ENCODE data around the gene TCHH.
"Not testable (repeated sequence)": the region's sequence is repeated elsewhere in the genome, so short reads cannot be mapped to it uniquely, and the experiment has no call there.

TCHH gene, protein sequence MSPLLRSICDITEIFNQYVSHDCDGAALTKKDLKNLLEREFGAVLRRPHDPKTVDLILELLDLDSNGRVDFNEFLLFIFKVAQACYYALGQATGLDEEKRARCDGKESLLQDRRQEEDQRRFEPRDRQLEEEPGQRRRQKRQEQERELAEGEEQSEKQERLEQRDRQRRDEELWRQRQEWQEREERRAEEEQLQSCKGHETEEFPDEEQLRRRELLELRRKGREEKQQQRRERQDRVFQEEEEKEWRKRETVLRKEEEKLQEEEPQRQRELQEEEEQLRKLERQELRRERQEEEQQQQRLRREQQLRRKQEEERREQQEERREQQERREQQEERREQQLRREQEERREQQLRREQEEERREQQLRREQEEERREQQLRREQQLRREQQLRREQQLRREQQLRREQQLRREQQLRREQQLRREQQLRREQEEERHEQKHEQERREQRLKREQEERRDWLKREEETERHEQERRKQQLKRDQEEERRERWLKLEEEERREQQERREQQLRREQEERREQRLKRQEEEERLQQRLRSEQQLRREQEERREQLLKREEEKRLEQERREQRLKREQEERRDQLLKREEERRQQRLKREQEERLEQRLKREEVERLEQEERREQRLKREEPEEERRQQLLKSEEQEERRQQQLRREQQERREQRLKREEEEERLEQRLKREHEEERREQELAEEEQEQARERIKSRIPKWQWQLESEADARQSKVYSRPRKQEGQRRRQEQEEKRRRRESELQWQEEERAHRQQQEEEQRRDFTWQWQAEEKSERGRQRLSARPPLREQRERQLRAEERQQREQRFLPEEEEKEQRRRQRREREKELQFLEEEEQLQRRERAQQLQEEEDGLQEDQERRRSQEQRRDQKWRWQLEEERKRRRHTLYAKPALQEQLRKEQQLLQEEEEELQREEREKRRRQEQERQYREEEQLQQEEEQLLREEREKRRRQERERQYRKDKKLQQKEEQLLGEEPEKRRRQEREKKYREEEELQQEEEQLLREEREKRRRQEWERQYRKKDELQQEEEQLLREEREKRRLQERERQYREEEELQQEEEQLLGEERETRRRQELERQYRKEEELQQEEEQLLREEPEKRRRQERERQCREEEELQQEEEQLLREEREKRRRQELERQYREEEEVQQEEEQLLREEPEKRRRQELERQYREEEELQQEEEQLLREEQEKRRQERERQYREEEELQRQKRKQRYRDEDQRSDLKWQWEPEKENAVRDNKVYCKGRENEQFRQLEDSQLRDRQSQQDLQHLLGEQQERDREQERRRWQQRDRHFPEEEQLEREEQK (N-terminal part only)

DNA sequence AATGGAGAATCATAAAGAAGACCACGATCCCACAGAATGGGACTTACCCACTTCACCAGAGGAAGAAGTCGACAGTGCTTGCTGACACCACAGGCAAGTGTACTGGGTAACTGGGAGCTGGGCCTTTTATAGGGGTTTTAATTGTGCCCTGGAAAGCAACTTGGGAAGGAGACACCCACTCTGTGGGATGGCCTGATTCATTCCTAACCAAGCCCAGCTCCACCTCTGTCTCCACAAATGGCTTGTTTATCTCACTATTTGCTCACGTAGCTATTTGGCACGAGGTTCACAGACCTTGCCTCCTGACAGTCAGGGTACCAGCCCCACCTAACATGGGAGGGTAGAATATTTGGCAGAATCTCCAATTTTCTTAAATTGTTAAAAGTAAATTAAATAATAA lies at the start of gene TCHH:
Gene TCHH (minus strand): TSS at position 101 of the 400 bp plus-strand sequence. CDS start 1,364 bp downstream, outside the sequence.
- DNase-seq (ENCODE audit: low read depth in 2 of 3, low spot score in 2 of 3) = no peak

DNA sequence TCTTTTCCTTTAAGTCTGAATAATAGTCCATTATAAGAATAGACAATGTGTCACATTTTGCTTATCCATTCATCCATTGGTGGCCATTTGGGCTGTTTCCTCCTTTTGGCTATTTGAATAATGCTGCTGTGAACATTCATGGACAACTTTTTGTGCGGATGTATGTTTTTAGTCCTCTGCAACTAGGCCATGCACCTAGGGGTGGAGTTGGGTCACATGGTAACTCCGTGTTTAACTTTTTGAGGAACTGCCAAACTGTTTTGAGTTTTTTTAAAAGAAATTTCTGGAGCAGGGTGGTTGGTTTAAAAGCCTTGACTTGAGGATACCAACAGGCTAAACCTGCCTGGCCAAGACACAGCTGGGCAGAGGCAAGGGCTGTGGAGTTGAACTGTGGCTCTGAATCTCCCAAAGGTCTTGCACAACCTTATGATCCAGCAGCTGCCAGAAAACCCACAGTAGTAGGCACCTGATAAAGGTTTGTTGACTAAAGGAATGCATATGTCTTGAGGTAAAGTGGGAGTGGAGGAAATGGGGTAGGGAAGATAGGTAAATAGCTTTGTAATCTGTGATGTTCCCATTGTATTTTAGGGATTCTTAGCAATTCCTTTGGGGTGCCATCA lies 49.4 kb upstream of the TCHH start:
- no peak for DNase-seq (ENCODE audit: low read depth in 2 of 3, low spot score in 2 of 3)

DNA sequence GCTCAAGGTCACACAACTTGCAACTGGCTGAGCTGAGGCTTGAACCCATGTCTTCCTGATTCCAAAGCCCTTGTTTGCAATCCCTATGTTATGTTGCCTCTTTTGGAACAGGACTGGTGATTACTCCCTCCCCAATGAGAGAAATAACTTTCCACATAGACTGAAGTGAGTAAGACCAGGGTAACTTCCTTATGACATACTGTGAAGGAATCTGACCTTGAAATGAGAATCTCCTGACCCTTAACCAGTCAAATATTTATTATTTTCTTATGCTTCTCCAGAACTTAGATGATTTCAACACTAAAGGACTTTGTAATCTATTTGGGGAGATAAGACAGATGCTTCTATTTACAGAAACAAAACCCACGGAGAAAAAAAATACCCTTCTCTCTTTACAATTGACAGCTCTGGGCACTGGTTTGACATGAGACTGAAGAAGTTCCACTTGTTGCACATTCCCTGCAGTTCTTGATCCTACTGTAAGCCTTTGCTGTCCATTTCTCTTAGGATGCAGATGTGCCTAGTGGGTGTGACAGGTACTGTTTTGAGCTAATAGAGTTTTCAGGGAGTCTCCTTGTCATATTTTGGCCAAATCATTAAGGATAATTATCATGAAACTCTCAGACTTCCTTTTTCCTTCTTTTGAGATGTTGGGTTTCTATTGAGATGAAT lies 47.7 kb upstream of the TCHH start:
- DNase-seq (ENCODE audit: low read depth in 2 of 3, low spot score in 2 of 3) = no peak

DNA sequence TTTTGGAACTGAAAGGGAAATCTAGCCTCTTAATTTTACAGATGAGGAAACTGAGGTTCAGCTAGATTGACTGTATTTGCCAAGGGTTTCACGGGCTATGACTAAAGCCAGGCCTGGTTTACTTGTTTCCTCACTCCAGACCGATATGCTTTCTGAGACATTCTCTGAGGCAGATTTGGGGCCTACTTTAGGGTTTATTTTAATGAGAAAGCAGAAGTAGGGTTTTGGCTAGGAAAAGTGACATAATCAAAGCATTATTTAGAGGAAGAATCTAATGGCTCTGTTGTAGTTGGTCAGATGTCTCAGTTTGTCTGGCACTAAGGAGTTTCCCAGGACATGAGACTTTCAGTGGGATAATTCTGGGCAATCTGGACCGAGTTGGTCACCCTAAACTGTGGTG lies 45.3 kb upstream of the TCHH start:
- DNase-seq (ENCODE audit: low read depth in 2 of 3, low spot score in 2 of 3) = no peak

DNA sequence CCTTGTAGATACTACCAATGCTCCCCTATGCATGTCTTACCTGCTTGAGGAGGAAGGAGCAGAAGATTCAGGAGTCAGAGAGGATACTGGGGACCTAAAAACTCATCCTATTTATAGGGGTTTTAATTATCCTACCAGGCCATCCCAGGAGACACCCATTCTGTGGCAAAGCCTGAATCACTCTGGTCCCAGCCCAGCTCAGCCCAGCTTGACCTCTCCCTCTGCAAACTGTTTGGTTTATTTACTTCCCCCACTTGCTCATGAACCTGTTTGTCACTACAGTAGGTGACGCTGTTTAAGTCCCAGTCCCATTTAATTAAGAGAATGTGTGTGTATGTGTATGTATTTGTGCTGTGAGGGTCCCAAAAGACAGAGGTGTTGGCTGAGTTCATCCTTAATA lies 43.9 kb upstream of the TCHH start, which contains the start of gene RPTN:
Gene RPTN (minus strand): TSS at position 85 of the 400 bp plus-strand sequence. CDS start 1,339 bp downstream, outside the sequence.
- no peak for DNase-seq (ENCODE audit: low read depth in 2 of 3, low spot score in 2 of 3)

DNA sequence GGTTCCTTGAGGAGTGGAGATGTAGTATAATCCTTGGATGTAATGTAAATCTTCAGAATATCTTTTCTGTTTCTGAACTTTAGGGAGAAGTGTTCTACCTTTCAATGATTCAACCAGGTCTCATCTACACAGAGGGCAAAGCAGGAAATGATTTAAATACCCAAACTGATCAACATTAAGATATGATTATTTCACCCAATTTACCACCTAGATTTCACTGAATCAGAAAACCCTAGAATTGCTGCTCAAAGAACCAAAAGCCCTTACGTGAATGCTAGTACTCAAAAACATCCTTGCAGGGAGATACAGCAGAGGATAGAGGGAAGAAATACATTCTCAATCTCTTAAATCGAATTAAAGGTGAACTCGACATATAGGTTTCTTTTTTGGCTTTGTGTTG lies 38.8 kb upstream of the TCHH start:
- no peak for DNase-seq (ENCODE audit: low read depth in 2 of 3, low spot score in 2 of 3)

DNA sequence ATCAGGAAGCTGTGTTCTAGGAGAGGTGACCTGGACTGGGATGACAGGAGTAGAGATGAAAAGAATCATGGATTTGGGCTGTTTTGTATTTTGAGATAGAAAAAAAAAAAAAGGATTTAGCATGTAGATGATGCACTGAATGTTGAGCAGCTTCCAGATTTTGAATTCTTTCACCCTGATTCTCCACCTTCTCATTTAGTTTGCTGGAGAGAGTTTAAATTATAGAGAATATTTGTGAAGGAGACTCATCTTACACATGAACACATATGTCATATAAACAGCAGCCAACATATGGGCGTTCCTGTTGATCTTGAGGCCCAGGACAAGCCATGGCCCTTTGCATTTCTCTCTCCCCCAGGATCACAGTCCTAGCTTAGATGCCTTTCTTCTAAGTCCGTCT lies 36.4 kb upstream of the TCHH start:
- DNase-seq (ENCODE audit: low read depth in 2 of 3, low spot score in 2 of 3) = no peak

DNA sequence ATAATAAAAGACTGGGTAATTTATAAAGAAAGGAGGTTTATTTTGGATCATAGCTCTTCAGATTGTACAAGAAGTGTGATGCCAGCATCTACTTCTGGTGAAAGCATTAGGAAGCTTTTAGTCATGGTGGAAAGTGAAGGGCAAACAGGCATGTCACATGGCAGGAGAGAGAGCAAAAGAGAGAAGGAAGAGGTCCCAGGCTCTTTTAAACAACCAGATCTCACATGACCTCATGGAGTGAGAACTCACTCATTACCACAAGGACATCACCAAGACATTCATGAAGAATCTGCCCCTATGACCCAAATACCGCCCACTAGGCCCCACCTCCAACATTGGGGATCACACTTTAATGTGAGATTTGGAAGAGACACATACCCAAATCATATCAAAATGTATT lies 33.7 kb upstream of the TCHH start:
- DNase-seq (ENCODE audit: low read depth in 2 of 3, low spot score in 2 of 3) = no peak

DNA sequence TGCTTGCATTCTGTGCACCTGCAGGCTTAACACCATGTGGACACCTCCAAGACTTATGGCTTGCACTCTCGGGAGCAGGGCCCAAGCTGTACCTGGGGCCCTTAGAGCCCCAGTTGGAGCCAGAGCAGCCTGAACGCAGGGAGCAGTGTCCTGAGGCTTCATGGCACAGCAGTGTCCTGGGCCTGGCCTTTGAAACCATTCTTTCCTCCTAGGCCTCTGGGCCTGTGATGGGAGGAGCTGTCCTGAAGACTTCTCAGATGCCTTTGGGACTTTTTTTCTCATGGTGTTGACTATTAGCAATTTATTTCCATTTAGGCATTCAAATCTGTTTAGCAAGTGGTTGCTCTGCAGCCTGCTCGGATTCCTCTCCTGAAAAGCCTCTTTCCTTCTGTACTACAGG lies 32.8 kb upstream of the TCHH start:
- DNase-seq (ENCODE audit: low read depth in 2 of 3, low spot score in 2 of 3) = no peak

DNA sequence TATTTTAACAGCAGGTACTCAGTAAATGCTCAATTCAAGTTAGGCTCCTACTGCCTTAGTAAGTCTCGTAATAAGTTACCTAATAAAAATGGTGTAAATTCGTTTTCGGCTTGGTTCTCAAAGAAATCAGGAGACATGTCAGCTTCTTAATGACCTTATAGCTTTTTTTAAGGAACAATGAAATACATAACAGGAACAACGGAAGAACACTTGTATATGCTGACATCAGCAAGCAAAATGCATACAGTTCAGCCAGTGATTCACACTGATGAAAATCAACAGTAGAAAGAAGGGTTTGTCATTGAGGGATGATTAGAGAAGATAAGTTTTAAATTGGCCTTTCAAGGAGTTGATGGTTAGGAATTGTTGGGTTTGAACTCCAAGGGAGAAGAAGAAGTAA lies 30.5 kb upstream of the TCHH start:
- DNase-seq (ENCODE audit: low read depth in 2 of 3, low spot score in 2 of 3) = no peak

DNA sequence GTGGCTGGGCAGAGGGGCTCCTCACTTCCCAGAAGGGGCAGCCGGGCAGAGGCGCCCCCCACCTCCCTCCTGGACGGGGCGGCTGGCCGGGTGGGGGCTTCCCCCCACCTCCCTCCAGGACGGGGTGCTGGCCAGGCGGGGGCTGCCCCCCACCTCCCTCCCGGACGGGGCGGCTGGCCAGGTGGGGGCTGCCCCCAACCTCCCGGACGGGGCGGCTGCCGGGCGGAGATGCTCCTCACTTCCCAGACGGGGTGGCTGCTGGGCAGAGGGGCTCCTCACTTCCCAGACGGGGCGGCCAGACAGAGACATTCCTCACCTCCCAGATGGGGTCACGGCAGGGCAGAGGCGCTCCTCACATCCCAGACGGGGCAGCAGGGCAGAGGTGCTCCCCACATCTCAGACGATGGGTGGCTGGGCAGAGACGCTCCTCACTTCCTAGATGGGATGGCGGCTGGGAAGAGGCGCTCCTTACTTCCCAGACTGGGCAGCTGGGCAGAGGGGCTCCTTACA lies 29.5 kb upstream of the TCHH start:
- DNase-seq (ENCODE audit: low read depth in 2 of 3, low spot score in 2 of 3) = not testable (repeated sequence)

DNA sequence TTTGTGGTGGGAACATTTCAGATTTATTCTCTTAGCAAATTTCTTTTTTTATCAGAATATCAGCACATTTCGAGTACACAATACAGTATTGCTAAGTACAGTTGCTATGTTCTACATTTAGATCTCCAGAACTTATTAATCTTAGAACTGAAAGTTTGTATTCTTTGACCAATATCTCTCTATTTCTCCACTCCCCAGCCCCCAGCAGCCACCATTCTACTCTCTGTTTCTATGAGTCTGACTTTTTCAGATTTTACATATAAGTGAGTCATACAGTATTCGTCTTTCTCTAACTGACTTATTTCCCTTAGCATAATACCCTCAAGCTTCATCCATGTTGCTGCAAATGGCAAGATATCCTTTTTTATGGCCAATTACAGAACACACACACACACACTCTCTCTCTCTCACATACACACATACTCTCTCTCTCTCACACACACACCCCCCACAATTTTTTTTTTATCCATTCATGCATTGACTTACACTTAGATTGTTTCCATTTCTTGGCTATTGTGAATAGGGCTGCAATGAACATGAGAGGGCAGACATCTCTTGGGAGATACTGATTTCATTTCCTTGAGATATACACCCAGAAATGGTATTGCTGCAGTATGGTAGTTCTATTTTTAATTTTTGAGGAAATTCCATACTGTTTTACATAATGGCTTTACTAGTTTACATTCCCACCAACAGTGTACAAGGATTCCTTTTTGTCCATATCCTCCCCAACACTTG lies 28.1 kb upstream of the TCHH start:
- DNase-seq (ENCODE audit: low read depth in 2 of 3, low spot score in 2 of 3) = no peak

DNA sequence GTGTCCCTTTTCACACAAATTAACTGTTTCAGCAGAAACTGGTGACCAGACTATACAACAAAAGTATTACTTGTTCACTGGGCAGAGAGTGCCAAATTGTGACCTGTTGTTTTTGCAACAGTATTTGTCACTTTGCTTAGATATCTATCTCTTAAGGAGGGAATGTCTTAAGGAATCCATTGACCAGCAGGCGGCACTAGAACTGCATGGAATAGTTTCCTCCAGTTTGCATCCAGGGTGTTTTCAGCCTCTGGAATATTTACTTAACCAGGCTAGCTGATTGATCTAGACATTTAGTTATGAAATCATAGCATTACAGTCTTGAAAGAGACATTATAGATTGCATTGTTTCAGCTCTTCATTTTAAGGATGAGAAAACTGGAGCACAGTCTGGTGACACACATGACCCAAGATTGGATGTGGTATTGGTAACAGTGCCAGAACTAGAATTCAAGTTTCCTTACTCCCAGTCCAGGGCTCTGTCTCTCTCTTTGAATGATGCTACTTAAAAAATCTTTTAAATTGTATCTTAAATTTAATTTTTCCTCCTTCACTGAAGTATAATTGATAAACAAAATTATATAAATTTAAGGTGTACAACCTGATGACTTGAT lies 26.8 kb upstream of the TCHH start:
- no peak for DNase-seq (ENCODE audit: low read depth in 2 of 3, low spot score in 2 of 3)

DNA sequence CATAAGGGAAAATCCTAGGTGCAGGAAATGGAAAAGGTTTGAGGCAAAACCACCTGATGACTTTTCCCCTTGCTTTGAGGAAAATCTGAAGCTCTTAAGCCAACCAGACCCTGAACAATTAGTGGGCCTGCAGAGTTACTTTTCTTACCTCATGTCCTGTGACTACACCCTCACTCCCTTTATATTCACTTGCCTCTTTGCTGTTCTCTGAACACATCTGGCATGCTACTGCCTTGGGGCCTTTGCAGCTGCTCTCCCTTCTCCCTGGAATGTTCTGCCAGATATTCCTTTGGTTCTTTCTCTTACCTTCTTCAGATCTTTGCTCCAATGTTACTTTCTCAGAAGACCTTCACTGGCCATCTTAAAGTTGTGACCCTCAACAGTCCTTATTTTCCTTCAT lies 22.0 kb upstream of the TCHH start:
- DNase-seq (ENCODE audit: low read depth in 2 of 3, low spot score in 2 of 3) = no peak

DNA sequence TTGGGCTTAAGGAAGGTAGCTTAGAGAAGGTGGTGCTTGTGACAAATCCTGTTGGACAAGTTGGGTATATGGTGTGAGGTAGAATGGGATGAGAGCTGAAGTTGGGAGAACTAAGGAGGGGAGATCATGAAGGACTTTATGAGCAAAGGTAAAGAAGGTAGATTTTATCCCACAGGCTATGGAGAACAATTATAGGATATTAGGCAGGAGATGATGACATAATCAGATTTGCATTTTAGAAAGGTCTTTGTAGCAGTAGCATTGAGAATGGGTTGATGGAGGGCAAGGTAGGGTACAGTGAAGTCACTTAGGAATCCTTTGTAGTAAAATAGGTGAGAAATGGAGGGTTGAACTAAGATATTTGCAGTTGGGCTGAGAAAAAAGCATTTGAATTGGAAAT lies 14.9 kb upstream of the TCHH start:
- DNase-seq (ENCODE audit: low read depth in 2 of 3, low spot score in 2 of 3) = no peak

DNA sequence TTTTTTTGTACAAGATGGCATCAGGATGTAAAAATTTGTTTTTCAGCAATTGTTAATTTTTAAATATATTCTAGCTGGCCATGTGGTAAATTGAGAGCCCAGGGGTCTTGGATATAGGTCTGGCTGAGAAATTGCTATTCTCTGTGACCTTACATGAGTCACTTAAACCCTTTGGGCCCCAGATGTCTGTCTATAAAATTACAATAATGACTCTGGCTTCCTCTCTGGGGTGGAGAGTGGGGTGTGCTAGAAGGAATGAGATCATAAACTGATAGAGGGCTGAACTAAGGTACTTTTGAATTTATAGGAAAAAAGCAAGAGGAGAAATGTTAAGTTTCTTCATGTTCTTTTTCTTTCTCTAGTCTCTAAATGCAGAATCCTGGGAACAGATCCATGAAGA lies 12.4 kb upstream of the TCHH start:
- DNase-seq (ENCODE audit: low read depth in 2 of 3, low spot score in 2 of 3) = no peak

DNA sequence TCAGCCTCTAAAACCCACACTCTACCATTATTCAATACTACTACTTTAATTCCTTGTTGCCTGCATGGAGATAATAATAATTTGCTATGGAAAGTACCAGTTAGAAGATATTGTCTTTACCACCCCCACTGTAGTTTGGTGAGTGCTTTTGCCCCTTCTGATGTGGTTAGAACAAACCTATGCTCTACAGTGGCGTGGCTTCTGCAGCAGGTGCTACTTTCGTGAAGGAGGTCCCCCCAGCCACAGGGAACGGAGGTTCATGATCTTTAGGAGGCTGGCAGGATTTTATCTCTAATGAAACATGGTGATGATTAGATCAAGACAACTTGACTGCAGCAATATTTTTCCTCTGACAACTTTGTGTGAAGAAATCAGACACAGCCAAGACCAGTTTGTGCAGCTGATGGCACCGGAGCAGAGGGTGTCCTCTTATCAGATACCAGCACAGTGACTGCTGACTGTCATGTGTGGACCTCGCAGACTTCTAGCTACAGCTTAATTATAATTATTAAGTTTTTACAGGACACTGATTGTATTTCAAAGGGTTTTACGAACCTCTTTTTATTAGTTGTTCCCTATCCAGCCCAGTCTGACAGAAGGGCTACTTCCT lies 10.7 kb upstream of the TCHH start:
- no peak for DNase-seq (ENCODE audit: low read depth in 2 of 3, low spot score in 2 of 3)

DNA sequence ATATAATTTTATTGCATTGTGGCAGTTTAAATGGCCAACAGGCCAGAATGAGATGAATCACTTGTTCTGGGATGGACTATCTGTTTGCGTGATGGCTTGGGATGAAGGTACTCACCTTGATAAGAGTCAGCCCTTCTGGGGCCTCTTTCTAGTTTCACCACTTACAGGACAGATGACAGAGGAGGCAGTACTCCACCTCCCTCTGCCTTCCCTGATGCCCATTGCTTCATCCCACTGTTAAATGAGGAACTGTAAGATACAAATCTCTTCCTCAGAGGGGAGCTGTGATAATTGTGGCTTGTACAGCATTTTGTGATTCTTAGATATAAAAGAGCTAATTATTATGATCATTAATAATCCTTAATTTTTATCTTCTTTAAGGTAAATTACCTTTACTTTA lies 3.7 kb upstream of the TCHH start:
- no peak for DNase-seq (ENCODE audit: low read depth in 2 of 3, low spot score in 2 of 3)
